Panc1 (cell line): ENCODE results near the gene PLPPR4. TPM values are rescaled to one million over a fixed set of nuclear protein-coding genes. Genes with fewer than 3 reads are reported as not detected.

Experiments used
- ATAC-seq: fragments of 200-7000 bp; cut with Tn5 transposase; 2 replicates; pipeline ENCODE4 v1.9.1; 2020; ENCODE audit warnings: mild to moderate bottlenecking, moderate library complexity
- BruUV-seq: library from RNA; stranded (reverse); fragments of 400-500 nt; replicated peaks from 2 replicates; lab custom pipeline; 2021; lab: Mats Ljungman, UMichigan
- CTCF ChIA-PET: fragments of 300-600 bp; sonication (Branson Sonifier 250); formaldehyde crosslinking; loops from one replicate; lab custom pipeline; 2022; ENCODE audit warnings: antibody characterized with exemption; lab: Charles Lee
- POLR2A ChIA-PET: fragments of 300-600 bp; sonication (Branson Sonifier 250); formaldehyde crosslinking; loops from one replicate; lab custom pipeline; 2022; ENCODE audit warnings: antibody characterized with exemption; lab: Charles Lee
- DNase-seq: peaks from one replicate; pipeline ENCODE4 v3.0.0-alpha.2; 2010; ENCODE audit warnings: low read depth, low spot score
- H3K27ac ChIP-seq: 2 replicates; pipeline ENCODE4 v1.5.1; 2011; ENCODE audit warnings: mild to moderate bottlenecking, low read length, inconsistent platforms
- H3K27me3 ChIP-seq: fragments of 200-500 bp; sonication (Bioruptor generic); 2 replicates; pipeline ENCODE4 v1.6.0; 2014; ENCODE audit warnings: low read length, inconsistent platforms; ENCODE audit not compliant: control insufficient read depth, insufficient read depth
- H3K36me3 ChIP-seq: fragments of 200-500 bp; sonication (Bioruptor generic); 2 replicates; pipeline ENCODE4 v1.5.1; 2014; ENCODE audit warnings: inconsistent platforms, mild to moderate bottlenecking, low read length, moderate library complexity; ENCODE audit not compliant: control insufficient read depth, insufficient read depth
- H3K4me1 ChIP-seq: 2 replicates; pipeline ENCODE4 v1.5.1; 2011; ENCODE audit warnings: inconsistent platforms, mild to moderate bottlenecking, low read length, moderate library complexity; ENCODE audit not compliant: control insufficient read depth, insufficient read depth
- H3K4me3 ChIP-seq, 2 experiments: 2 replicates each; pipeline ENCODE4 v1.5.1; 2011 to 2012; ENCODE audit warnings: low read depth in 2 of 2, low read length in 2 of 2, mild to moderate bottlenecking in 2 of 2, inconsistent platforms in 1 of 2, moderate library complexity in 1 of 2
- H3K9me3 ChIP-seq: fragments of 200-500 bp; sonication (Bioruptor generic); 2 replicates; pipeline ENCODE4 v1.5.1; 2014; ENCODE audit warnings: low read depth, mild to moderate bottlenecking, inconsistent platforms, low read length, moderate library complexity; ENCODE audit not compliant: control insufficient read depth, insufficient read depth
- POLR2AphosphoS5 ChIP-seq: IDR thresholded peaks from 2 replicates; pipeline ENCODE4 v1.6.1; 2012; ENCODE audit warnings: mild to moderate bottlenecking, low read depth, low read length, moderate library complexity
- SIN3A ChIP-seq: IDR thresholded peaks from 2 replicates; pipeline ENCODE4 v1.6.1; 2012; ENCODE audit warnings: low read depth, mild to moderate bottlenecking, low read length, moderate library complexity, borderline replicate concordance; ENCODE audit not compliant: insufficient read depth
- TCF7L2 ChIP-seq: IDR thresholded peaks from 2 replicates; pipeline ENCODE4 v1.6.1; 2011; ENCODE audit warnings: mild to moderate bottlenecking, low read depth, low read length, inconsistent platforms
- in situ Hi-C: cut with HindIII; loops from 2 replicates; pipeline ENCODE4 v1.10.0; 2016; ENCODE audit warnings: low sequenced_read_pairs, low pct_unique_long_range_greater_than_20kb
- intact Hi-C: fragments of 100-400 bp; cut with micrococcal nuclease; formaldehyde crosslinking; loops from one replicate; pipeline ENCODE4 v1.10.0; 2022; ENCODE audit not compliant: unreplicated experiment
- total RNA-seq: library from RNA; stranded (reverse); gene quantifications from one replicate; pipeline ENCODE4 v1.2.1, GENCODE V29; 2021; ENCODE audit not compliant: unreplicated experiment
- TF ChIP-seq, protein P1 (sequence below): fragments of 450-650 bp; IDR thresholded peaks from 2 replicates; pipeline ENCODE4 v1.5.1; 2017; ENCODE audit warnings: mild to moderate bottlenecking
- TF ChIP-seq, protein P2 (sequence below), 2 experiments: IDR thresholded peaks; 2 replicates each; pipeline ENCODE4 v1.6.1; 2011 to 2012; ENCODE audit warnings: low read depth in 2 of 2, control low read depth in 1 of 2, low read length in 1 of 2, mild to moderate bottlenecking in 1 of 2, moderate library complexity in 1 of 2; ENCODE audit not compliant: insufficient read depth in 1 of 2

Gene PLPPR4
- total RNA-seq, 1 experiment from 2014 or later: not detected

GRCh38 chr1:99304725-99305282 is 40.5 kb downstream of the PLPPR4 start:
- ATAC-seq: no peak
- ChIA-PET POLR2A (no interaction called here), CTCF (no interaction called here)
- in situ Hi-C loops: no loop called here
- no peak for TF ChIP-seq SIN3A
- TF ChIP-seq TCF7L2: no peak
- TF ChIP-seq, protein P1, sequence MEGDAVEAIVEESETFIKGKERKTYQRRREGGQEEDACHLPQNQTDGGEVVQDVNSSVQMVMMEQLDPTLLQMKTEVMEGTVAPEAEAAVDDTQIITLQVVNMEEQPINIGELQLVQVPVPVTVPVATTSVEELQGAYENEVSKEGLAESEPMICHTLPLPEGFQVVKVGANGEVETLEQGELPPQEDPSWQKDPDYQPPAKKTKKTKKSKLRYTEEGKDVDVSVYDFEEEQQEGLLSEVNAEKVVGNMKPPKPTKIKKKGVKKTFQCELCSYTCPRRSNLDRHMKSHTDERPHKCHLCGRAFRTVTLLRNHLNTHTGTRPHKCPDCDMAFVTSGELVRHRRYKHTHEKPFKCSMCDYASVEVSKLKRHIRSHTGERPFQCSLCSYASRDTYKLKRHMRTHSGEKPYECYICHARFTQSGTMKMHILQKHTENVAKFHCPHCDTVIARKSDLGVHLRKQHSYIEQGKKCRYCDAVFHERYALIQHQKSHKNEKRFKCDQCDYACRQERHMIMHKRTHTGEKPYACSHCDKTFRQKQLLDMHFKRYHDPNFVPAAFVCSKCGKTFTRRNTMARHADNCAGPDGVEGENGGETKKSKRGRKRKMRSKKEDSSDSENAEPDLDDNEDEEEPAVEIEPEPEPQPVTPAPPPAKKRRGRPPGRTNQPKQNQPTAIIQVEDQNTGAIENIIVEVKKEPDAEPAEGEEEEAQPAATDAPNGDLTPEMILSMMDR: no peak
- TF ChIP-seq, protein P2, sequence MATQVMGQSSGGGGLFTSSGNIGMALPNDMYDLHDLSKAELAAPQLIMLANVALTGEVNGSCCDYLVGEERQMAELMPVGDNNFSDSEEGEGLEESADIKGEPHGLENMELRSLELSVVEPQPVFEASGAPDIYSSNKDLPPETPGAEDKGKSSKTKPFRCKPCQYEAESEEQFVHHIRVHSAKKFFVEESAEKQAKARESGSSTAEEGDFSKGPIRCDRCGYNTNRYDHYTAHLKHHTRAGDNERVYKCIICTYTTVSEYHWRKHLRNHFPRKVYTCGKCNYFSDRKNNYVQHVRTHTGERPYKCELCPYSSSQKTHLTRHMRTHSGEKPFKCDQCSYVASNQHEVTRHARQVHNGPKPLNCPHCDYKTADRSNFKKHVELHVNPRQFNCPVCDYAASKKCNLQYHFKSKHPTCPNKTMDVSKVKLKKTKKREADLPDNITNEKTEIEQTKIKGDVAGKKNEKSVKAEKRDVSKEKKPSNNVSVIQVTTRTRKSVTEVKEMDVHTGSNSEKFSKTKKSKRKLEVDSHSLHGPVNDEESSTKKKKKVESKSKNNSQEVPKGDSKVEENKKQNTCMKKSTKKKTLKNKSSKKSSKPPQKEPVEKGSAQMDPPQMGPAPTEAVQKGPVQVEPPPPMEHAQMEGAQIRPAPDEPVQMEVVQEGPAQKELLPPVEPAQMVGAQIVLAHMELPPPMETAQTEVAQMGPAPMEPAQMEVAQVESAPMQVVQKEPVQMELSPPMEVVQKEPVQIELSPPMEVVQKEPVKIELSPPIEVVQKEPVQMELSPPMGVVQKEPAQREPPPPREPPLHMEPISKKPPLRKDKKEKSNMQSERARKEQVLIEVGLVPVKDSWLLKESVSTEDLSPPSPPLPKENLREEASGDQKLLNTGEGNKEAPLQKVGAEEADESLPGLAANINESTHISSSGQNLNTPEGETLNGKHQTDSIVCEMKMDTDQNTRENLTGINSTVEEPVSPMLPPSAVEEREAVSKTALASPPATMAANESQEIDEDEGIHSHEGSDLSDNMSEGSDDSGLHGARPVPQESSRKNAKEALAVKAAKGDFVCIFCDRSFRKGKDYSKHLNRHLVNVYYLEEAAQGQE (IDR thresholded peaks at IDR 0.05; ENCODE audit: insufficient read depth in 1 of 2, low read depth in 2 of 2, low read length in 1 of 2): no peak
- TF ChIP-seq POLR2AphosphoS5: no peak
- Histone ChIP-seq H3K36me3 (no peaks in the 10 kb centered on the region), H3K27me3 (no peaks in the 10 kb centered on the region), H3K27ac (no peak overlapping the region), H3K4me1 (no peaks in the 10 kb centered on the region), H3K4me3 (no peak overlapping the region), H3K9me3 (no peaks in the 10 kb centered on the region)
- no peak for DNase-seq
- intact Hi-C loops: no loop called here
- BruUV-seq: no TSS peak

GRCh38 chr1:99305626-99306025 is 41.3 kb downstream of the PLPPR4 start:
- CTCF ChIA-PET: no interaction called here

More at GRCh38 chr1:99305626-99306025, 41.3 kb downstream of the PLPPR4 start:
- Histone ChIP-seq H3K9me3 (no peaks in the 10 kb centered on the region), H3K4me3 (no peak overlapping the region), H3K27me3 (no peaks in the 10 kb centered on the region), H3K36me3 (no peaks in the 10 kb centered on the region), H3K4me1 (no peaks in the 10 kb centered on the region), H3K27ac (no peak overlapping the region)
- TF ChIP-seq, protein P1: no peak
- TF ChIP-seq SIN3A (no peak), TCF7L2 (no peak), POLR2AphosphoS5 (no peak)
- TF ChIP-seq, protein P2 (IDR thresholded peaks at IDR 0.05; ENCODE audit: insufficient read depth in 1 of 2, low read depth in 2 of 2, low read length in 1 of 2): no peak
- ATAC-seq (no peak), DNase-seq (no peak)
- no TSS peak for BruUV-seq
- POLR2A ChIA-PET: no interaction called here
- in situ Hi-C loops (no loop called here), intact Hi-C loops (no loop called here)
